HG02798 (cell line): ENCODE results near the gene LLCFC1.
"Not testable (repeated sequence)": the region's sequence is repeated elsewhere in the genome, so short reads cannot be mapped to it uniquely, and the experiment has no call there.

Source experiments
- ATAC-seq: cut with Tn5 transposase; IDR thresholded peaks from one replicate; pipeline ENCODE4 v1.9.1; 2021; ENCODE audit warnings: mild to moderate bottlenecking; ENCODE audit not compliant: unreplicated experiment, poor library complexity

Gene LLCFC1

DNA sequence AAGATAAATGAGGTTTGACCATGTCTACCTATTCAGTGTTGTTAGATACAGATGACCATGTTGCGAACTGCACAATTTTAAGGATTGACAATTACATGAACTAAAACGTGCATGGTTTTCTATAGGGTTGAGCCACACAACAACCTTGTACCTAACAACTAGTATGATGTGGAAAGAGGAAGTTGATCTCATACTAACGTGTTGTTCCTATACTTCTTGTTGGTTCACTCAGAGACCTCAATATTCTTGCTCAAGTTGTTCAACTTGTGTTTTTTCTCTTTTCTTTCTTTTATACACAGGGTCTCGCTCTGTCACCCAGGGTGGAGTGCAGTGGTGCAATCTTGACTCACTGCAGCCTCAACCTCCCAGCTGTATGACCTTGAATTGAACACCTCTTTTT lies 28.9 kb downstream of the LLCFC1 start:
- no peak for ATAC-seq

DNA sequence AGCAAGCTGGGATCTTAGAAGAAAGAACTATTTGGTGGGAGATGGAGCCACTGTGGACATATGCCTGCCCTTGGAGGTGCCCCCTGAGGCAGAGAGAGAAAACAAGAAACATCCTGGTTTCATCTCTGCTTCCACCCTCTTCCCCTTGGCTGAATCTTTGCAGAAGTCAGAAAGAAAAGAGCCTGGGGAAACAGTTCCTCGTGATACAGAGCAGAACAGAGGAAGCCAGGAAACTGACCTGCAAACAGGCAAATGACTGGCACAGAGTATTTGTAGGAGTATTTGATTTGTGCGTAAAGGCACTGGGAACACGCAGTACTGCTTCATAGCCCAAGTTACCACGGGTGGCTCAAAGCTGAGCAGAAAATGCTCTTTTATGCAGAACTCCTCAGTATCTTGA lies 29.9 kb downstream of the LLCFC1 start:
- no peak for ATAC-seq

DNA sequence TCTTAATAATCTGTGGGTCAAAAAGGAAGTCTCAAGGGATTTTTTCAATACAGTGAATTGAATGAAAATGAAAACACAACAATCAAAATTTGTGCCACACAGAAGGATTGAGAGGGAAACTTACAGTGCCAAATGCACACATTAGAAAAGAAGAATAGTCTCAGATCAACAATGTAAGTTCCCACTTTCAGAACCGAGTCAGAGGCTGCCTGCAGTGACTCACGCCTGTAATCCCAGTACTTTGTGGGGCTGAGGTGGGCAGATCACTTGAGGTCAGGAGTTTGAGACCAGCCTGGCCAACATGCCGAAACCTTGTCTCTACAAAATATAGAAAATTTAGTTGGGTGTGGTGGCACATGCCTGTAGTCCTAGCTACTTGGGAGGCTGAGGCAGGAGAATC lies 35.3 kb downstream of the LLCFC1 start:
- ATAC-seq, result no peak

- ATAC-seq, result not testable (repeated sequence)
Measured at GRCh38 chr7:142978402-142978801, 39.1 kb downstream of the LLCFC1 start.

GRCh38 chr7:142983825-142984224 lies 44.5 kb downstream of the LLCFC1 start:
- ATAC-seq, result no peak

DNA sequence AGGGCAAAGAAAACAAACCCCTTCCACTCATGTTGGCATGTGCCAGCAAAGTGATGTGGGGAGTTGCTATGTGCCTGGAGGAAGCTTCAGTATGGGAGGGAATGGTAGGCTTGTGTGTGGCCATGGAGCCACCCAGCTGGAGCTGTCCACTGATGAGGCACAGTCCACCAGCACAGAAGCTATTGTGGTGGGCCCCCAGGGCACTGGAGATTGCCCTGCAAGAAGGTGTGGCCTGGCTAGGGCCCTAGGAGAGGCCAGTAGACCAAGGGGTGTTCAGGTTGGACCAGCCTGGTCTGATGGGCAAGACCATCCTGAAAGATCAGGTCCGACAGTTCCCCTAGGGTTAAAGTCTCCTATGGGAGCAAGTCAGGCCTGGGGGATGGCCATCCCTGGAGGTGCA lies 45.0 kb downstream of the LLCFC1 start:
- ATAC-seq, result no peak
